8988T (cell line): ENCODE results near the gene CEMIP.
"Not testable (repeated sequence)": the region's sequence is repeated elsewhere in the genome, so short reads cannot be mapped to it uniquely, and the experiment has no call there.

Source experiments
- DNase-seq: peaks from one replicate; pipeline ENCODE4 v3.0.0; 2011

The CEMIP gene

GRCh38 chr15:80758130-80758745 is 20.9 kb upstream of the CEMIP start:
- no peak for DNase-seq

- no peak for DNase-seq
Observed at GRCh38 chr15:80760960-80761359, 18.2 kb upstream of the CEMIP start.

- DNase-seq = no peak
Observed at GRCh38 chr15:80761754-80762153, 17.4 kb upstream of the CEMIP start.

GRCh38 chr15:80763235-80763634 is 15.9 kb upstream of the CEMIP start:
- not testable (repeated sequence) for DNase-seq

- DNase-seq = no peak
Observed at GRCh38 chr15:80764535-80764934, 14.6 kb upstream of the CEMIP start.

- no peak for DNase-seq
Observed at GRCh38 chr15:80766275-80766674, 12.9 kb upstream of the CEMIP start.

- DNase-seq = no peak
Observed at GRCh38 chr15:80768158-80768557, 11.0 kb upstream of the CEMIP start.

GRCh38 chr15:80769153-80769828 is 9.9 kb upstream of the CEMIP start:
- DNase-seq = no peak

GRCh38 chr15:80769829-80770705 is 9.1 kb upstream of the CEMIP start:
- DNase-seq = no peak

- DNase-seq = no peak
Observed at GRCh38 chr15:80773122-80773551, 6.0 kb upstream of the CEMIP start.

GRCh38 chr15:80773792-80774352 is 5.3 kb upstream of the CEMIP start:
- no peak for DNase-seq

GRCh38 chr15:80774486-80774885 is 4.7 kb upstream of the CEMIP start:
- DNase-seq = no peak

GRCh38 chr15:80775338-80775737 is 3.8 kb upstream of the CEMIP start:
- no peak for DNase-seq

GRCh38 chr15:80776420-80777045 is 2.6 kb upstream of the CEMIP start:
- DNase-seq = peak; percentile 53

GRCh38 chr15:80777137-80777536 is 2.0 kb upstream of the CEMIP start:
- no peak for DNase-seq

- DNase-seq = no peak
Observed at GRCh38 chr15:80777826-80778620, 1.1 kb upstream of the CEMIP start.

- no peak for DNase-seq
Observed at GRCh38 chr15:80778621-80778963, 578 bp upstream of the CEMIP start.

- peak; percentile 38 for DNase-seq
Observed at GRCh38 chr15:80779658-80780415, 667 bp downstream of the CEMIP start.

- DNase-seq = peak; percentile 51
Observed at GRCh38 chr15:80780416-80781221, 1.4 kb downstream of the CEMIP start.

GRCh38 chr15:80783260-80783659 is 4.1 kb downstream of the CEMIP start:
- no peak for DNase-seq

GRCh38 chr15:80785335-80785734 is 6.2 kb downstream of the CEMIP start:
- no peak for DNase-seq
